Posterior cingulate gyrus (tissue), 11 donors: ENCODE measurements around the gene STK11IP.

ENCODE experiments used
- DNase-seq, 10 donors: peaks; one replicate each; pipeline versions ENCODE4 v3.0.0 to v3.0.0-alpha.2; 2020 to 2021; ENCODE audit warnings: mixed read lengths in 3 of 10
- intact Hi-C: fragments of 100-400 bp; cut with DNase I; formaldehyde crosslinking; loops from one replicate; pipeline ENCODE4 v1.15.1; 2023

STK11IP gene

DNA sequence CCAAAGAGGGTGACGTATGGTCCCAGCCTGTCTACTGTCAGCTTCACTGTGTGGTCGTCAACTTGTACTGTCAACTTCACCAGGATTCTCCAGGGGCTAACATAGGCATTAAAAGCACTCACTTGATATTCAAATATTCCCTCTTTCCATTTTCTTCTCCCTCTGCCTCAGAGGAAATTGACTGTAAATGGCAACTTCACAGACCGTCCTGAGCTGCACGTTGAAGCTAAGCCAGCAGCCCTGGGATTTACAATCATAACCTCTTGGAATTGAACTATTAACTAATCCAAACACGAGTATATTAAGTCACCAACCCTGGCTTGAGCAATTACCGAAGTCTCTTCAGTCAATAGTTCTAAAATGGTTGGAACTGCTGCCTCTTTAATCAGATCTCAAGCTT, 68.3 kb downstream of the STK11IP start:
- no peak for DNase-seq
- intact Hi-C loops: no loop called here
